Raji (cell line): ENCODE measurements around the gene EFCAB6.

ENCODE experiments used
- POLR2A ChIP-seq: IDR thresholded peaks from 2 replicates; pipeline ENCODE4 v1.6.1; 2011; ENCODE audit warnings: low read depth, low read length, control low read depth; ENCODE audit not compliant: insufficient read depth

The EFCAB6 gene

DNA sequence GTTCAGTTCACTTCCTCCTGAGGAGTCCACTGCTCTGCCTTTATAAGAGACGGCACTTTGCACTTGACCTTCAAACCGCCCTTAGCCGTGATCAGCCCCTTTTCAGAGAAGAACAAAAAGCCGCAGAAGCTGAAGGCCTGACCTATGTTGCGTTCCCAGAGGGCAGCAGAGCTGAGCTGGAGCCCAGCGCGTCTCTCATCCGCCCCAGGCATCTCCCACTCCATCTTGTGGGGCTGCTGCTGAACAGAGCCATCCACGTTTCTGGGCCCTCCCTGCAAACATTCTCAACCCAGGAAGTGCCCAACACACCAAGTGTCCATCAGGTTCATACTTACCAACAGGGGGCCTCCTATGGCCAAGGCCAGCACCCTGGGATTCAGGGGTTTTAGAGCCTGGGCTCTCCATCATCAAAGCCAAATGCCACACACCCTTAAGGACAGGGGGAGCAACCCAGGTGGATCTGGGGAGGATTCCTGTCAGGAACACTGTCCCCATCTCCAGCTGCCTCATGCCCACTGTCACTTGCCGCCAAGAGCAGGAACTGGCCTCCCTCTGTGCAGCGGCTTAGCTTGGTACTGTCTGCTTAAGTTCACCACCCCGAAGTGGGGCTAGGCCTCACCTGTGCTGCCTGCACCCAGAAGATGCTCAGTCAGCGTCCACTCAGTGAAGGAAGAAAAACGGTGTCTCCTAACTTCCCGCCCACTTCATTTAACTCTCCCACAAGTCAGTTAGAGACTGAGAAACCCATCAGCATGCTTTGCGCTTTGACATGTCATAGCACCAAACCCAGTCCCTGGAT is 16.0 kb upstream of the EFCAB6 start:
- no peak for TF ChIP-seq POLR2A

DNA sequence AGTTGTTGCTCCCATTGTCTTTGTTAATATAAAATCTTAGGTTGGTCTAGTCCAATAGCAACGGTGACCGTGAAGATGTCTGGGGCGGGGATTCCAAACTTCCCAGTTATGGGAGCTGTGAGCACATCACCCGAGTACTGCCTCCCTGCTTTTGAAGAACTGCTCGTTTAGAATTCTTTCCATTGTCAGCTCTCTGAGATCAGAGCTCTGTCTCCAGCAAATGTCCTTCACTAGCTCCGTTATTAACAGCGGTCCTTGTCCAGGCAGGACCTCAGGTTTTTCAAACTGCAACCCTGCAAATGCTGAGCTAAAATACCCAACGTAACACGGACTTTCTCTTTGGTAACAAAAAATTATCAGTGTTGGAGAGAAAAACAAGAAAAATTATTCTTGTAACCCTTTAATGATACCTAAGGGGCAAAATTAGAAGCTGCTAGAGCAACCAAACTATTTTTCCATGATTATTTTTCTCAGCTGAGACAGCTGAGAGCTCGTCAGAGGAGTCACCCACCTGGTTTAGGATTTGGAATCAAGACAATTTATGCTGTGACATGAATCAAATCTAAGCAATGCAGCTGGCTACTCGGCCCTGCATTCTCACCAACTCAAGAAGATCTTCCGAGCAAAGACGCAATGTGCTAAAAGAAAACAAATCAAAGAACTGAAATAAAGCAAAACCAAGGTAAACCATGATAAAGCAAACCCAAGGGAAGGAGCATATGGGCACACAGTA is 15.1 kb upstream of the EFCAB6 start:
- TF ChIP-seq POLR2A: no peak

DNA sequence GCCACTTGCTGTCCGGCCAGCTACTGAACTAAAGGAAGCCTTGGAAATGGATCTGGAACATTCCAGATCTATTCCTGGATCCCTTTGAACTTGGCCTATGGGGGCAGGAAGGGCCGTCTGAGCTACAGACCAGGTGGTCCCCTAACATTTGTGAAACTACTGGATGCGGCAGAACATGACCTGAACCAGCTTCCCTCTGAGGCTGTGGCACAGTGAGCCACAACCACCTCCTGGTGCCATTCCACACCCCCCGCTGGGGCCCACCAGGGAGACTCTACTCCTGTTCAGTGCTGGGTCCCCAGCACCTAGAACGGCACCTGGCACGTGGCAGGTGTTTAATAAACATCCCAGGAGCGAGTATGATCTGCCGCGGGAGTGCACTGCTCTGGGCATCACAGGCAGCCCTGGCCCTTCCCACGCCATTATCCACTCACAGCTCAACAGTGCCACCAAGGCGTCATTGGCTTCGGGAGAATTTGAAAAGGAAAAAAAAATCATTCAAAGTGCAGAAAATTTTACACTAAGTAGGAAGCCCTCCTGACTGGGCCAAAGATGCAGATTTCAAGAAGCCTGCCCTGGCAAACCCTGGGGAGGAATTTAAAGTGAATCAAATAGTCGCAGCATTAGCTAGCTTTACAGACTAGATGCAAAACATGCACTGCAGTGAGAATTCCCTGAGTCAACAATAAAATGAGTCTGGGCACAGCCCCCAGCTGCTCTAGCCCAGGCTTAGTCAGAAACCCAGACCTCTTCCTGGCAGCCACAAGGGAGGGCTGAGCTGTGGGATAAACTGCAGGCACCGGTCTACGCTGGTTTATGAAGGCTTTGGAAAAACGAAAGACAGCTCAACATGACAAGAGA is 14.3 kb upstream of the EFCAB6 start:
- TF ChIP-seq POLR2A: no peak

DNA sequence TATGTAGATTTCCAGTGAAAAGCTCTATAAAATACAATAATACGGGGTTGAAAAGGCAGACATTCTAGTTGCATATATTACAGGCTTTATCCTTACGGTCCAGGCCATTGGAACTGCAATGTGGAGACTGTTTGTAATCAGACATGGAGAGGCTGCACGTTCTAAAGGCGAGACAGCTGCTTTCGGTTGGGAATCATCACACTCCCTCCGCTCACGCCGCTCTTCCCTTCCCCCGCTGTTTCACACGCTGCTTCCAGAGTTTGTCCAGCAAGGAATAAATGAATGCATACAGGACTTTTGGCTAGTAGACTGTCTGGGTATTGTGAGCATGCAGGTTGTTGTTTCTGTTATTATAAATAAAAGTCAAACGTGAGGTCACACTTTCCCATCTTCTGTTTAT is 13.5 kb upstream of the EFCAB6 start:
- TF ChIP-seq POLR2A: no peak

DNA sequence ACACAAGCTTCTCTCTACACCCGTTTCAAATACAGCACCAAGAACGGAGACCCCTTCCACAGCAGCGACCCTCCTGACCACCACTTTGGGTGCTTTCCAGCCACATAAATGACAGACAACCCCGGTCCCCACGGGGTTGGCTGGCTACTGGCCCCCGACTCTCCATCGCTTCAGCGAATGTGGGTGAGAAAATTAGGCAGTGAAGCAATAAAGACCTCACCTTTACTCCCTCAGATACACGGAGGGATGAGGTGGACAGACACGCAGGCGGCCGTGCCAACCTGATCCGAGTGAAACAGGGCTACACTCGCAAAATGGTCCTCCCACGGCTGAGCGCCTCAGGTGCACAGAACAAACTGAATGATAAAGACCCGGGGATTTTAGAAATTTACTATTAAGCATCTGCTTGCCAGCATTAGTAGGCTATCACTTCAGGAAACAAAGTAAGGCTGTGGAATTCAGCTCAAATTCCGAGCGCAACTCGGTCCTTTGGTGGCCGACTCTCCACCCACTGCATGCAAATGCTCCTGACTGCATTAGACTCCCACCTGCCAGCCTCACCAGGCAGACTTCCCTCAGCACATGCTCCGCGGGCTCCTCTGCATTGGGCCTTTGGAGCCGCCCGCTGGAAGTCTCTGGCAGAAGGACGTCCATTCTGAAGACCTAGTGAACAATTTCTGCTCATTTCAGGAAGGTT is 12.8 kb upstream of the EFCAB6 start:
- no peak for TF ChIP-seq POLR2A

DNA sequence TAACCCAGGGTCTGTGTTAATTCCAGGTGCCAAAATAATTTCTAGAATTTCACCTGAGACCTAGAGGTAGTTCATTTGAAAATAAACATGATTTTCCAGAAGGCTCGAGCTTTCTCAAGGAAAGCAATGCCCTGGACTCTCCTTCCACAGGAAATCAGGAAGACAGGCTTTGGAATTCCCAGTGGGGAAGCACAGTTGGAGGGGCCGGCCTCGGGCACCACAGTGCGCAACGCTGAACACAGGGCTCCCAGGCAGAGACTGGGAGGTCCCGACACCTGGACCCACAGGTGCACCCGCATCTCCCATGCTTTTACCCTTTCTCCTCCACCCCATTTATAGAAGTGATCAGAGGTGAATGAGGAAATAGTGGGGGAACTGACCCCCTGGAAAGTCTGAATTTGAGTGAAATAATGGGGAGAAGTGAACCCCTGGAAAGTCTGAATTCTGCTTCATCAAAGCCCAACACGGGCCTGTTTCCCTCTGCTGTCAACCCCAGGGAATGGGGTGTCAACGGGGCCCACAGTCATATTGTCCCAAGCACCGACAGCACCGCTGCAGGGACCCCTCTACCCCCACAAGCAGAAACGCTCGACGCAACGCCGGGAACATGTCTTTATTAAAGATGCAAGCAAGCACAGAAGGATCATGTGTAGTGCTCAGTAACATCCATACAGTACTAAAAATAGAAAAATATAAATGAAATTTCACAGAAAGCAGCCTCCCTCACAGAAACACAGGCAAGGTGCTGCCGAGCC is 12.0 kb upstream of the EFCAB6 start:
- no peak for TF ChIP-seq POLR2A

DNA sequence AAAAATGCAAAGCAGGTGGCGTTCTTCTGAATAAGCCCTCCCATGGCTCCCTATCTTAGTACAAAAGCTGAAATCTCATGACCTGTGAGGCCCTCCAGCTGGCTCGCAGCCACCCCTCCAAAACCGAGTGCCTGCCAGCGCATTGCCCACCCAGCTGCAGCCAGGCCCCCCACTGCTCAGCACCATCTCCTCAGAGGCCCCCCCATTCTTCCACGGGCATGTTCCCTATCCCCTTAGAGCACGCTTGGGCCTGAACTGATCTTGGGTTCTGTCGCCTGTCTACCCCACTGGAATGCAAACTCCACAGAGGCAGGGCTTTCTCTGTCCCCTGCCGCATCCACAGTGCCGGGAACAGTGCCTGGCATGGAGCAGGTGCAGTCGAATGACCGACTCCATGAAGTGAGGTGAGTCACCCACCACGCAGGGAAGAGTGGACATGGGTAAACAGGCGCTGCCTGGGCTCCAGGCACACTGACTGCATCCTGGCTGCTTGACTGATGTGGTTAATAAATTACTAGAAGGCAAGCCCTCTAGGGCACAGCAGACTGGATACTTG is 11.3 kb upstream of the EFCAB6 start:
- no peak for TF ChIP-seq POLR2A

DNA sequence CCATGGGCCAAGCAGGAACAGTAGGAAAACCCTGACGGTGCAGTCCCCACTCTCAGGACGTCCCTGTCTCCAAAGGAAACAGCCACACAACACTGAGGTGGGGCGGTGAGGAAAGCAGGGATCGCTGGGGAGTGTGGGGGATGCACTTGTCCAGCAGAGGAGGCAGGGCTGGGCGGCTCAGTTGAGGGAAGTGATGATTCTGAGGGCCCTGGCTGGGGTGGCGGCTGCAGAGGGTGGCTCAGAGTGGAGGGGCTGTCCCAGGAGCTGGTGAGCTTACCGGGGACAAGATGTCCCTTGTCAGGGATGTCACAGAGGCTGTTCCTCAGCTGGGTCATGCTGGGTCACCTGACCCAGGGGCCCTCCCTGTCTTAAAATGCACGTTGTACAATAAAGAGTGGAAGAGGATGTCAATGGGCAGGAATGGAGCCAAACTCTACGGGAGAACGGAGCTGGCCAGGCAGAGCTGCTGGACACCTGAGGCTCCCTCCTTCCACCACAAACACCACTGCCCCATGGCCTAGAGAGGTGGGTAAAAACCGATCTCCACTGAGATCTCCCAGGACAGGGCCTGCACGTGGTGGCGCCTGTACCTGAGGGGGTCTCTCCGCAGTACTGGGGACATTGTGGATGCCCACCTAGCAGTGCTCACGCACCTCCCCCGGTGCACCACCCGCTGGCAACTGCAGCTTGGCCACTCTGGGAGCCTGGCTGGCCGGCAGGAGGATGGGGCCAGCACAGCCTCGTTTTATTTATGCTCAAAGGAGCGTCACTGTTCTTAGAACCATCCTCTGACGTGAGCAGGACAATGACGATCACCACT is 9.7 kb upstream of the EFCAB6 start:
- no peak for TF ChIP-seq POLR2A

DNA sequence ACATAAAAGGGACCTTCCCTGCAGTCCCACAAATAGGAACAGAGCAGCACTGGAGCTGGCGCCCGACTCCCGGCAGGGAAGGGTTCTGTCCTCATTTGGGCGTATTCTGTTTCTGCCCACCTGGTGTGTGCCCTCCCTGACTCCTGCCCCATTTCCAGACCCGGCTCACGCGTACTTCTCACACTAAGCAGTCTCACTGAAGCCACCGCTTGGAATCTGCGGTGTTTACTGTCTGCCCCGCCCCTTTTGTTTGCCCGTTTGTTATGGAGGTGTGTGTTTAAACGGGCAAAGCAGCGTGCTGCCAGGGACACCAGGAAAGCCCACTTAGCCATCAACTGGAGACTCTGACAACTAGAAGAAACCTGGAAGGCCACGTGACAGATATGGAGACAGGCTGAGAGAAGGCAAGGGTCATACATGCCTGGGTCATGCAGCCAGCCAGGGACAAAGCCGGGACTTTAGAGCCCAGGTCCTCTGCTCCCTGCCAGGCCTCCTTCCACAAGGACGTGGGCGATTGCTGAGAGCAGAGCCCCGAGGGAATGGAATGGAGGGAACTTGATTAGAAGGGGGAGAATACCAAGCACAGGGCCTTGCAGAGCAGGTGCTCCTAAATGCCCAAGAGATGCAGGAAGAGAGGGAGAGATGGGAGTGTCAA is 8.7 kb upstream of the EFCAB6 start:
- TF ChIP-seq POLR2A: no peak

DNA sequence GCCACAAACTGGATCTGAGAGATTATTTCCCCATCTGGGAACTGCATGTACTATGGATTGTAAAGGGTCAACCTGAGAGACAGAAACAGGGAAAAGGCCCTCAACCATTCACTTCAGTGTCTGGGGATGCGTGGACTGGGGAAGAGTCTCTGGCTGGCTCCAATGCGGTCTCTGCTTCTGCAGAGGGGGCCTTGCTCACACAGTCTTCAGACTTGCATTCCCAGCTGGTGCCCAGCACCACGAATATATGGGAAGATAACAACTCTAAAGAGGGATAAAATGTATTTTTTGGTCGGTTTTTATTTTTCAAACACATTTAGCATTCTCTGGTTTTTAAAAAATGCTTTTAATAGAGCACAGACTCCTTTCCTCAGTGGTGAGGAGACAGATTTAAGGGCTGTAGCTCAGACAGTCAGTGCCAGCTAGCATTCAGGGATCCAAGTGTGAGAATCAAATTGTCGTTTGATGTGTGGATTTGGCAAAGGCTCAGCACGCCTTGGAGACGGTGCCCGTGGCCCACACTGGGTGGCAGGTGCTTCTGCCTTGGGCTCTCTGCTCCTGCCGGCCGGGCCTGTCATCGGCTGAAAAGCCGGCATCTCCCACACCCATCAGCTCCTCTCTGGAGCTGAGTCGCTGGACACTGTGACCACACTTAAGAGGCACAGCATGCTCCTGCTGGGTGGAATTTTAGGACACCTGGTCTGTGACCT is 8.0 kb upstream of the EFCAB6 start:
- no peak for TF ChIP-seq POLR2A

DNA sequence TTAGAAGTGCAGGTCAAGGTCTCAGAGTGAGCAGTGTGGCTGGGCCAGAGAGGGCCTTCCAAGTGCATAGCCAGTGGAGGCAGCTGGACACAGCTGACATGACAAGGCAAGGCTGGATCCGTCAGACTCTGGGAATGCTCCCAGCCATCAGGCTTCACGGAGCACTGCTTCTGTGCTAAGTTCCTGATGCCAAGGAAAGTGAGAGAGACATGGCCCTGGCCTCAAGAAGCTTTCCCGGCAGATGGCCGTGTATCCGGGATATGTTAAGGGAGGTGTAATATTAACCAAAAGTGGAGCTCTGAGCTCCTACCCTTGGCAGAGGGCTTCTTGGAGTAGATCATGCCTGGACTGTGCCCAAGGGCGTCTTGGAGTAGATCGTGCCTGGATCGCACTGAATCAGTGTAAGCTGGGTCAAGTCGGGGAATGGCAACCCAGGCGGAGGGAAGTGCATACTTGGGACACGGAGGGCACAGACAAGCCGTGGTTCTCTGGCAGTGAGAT is 7.4 kb upstream of the EFCAB6 start:
- TF ChIP-seq POLR2A: no peak

DNA sequence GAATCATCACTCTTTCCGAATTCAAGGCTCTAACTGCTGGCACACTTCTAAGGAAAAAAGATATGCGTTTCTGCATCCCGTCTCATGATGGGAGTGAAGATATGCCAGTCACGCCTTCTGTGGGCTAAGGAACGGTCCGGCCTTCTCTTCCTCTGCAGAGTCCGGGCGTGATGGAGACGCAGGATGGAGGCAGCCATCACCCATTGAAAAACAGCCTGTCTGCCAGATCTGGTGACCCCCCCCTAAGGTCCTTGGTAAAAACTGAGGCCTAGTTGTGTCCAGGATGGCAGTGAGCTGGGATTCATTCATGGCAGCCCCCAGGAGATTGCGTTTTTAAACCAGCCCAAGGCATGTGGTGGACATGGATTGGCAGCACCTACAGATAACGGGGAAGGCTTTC is 6.9 kb upstream of the EFCAB6 start:
- no peak for TF ChIP-seq POLR2A

DNA sequence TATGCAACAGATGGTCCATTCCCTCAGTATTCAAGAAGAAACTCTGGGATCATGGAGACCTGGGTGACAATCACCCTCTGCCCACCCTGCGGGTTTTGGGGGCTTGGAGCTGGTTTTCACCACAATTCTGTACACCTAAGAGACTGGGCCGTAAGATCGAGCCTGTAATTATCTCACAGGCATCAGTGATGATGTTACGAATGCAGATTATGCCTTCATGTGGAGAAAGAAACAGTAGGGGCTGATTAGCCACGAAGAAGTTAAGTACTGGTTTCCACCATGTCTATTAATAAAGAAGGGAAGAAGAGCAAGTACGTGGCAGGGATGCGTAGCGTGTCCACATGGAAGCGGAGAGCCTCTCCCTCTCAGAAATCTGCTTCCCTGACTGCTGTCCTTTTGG is 5.3 kb upstream of the EFCAB6 start:
- no peak for TF ChIP-seq POLR2A
